Measurements from ENCODE around the gene WDR41.

DNA sequence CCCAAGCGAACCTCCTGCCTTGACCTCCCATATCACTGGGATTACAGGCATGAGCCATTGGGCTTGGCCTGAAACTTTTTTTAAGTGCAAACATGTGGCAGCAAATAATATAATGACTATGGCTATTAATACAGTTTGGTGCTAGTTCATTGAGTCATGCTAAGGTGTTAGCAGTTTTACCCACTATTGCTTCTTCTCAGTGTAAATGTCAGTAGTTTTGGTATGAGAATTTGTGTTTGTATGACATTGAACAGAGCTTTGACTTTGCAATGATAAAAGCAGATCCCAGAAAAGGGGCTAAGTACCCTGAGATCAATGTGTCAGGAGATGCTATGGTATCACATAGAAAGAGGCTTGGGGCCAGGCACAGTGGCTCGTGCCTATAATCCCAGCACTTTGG lies 67.2 kb downstream of the WDR41 start:
- no peak for TF ChIP-seq CHD2 (IDR thresholded peaks at IDR 0.05; ENCODE audit: low read depth, low read length)
- TF ChIP-seq, protein P1, sequence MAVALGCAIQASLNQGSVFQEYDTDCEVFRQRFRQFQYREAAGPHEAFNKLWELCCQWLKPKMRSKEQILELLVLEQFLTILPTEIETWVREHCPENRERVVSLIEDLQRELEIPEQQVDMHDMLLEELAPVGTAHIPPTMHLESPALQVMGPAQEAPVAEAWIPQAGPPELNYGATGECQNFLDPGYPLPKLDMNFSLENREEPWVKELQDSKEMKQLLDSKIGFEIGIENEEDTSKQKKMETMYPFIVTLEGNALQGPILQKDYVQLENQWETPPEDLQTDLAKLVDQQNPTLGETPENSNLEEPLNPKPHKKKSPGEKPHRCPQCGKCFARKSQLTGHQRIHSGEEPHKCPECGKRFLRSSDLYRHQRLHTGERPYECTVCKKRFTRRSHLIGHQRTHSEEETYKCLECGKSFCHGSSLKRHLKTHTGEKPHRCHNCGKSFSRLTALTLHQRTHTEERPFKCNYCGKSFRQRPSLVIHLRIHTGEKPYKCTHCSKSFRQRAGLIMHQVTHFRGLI (CRISPR knock-in tag; IDR thresholded peaks at IDR 0.05): no peak

All from K562 (cell line).